ENCODE data around the gene RRP1. TPM values are rescaled to one million over a fixed set of nuclear protein-coding genes. Genes with fewer than 3 reads are reported as not detected.

RRP1 gene
- total RNA-seq, 2 donors from 2014 or later: 21.3 to 34.3 TPM

Other genes starting within 250 kb of the RRP1 start
- gene HSF2BP, start 130.1 kb upstream of the RRP1 start, total RNA-seq: under 1 TPM in 1 of 2 donors, not detected in 1; 0.78 TPM
- 10 to 100 TPM; 17.6 to 31.5 TPM for gene RRP1B, start 130.0 kb upstream of the RRP1 start, total RNA-seq
- gene PDXK, start 70.4 kb upstream of the RRP1 start, total RNA-seq: 10 to 100 TPM; 52.4 to 64.7 TPM
- gene CSTB, start 13.3 kb upstream of the RRP1 start, total RNA-seq: 1 to 10 TPM; 2.3 to 8.4 TPM
- 10 to 100 TPM; 32.8 to 37.9 TPM for gene AGPAT3, start 75.6 kb downstream of the RRP1 start, total RNA-seq
- 10 to 100 TPM; 45.9 to 47.9 TPM for gene TRAPPC10, start 222.7 kb downstream of the RRP1 start, total RNA-seq